HG03280 (cell line): ENCODE data around the gene NFIC.
"Not testable (repeated sequence)": the region's sequence is repeated elsewhere in the genome, so short reads cannot be mapped to it uniquely, and the experiment has no call there.

Experiments
- ATAC-seq: cut with Tn5 transposase; IDR thresholded peaks from one replicate; pipeline ENCODE4 v1.9.1; 2021; ENCODE audit warnings: mild to moderate bottlenecking, moderate library complexity; ENCODE audit not compliant: unreplicated experiment

The NFIC gene

DNA sequence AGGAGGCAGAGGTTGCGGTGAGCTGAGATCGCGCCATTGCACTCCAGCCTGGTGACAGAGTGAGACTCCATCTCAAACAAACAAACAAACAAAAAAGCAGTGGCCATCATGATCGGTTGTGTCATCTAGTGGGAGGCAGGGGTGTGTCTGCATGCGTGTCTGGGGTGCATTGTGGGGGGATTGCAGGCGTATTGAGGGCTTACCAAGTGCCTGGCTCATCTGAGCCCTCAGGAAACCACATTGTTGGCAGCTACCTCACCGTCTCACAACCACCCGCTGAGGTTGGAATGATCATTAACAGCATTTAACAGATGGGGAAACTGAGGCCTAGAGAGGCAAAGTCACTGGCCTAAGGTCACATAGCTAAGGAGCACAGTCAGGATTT lies 30.5 kb downstream of the NFIC start:
- ATAC-seq = no peak

DNA sequence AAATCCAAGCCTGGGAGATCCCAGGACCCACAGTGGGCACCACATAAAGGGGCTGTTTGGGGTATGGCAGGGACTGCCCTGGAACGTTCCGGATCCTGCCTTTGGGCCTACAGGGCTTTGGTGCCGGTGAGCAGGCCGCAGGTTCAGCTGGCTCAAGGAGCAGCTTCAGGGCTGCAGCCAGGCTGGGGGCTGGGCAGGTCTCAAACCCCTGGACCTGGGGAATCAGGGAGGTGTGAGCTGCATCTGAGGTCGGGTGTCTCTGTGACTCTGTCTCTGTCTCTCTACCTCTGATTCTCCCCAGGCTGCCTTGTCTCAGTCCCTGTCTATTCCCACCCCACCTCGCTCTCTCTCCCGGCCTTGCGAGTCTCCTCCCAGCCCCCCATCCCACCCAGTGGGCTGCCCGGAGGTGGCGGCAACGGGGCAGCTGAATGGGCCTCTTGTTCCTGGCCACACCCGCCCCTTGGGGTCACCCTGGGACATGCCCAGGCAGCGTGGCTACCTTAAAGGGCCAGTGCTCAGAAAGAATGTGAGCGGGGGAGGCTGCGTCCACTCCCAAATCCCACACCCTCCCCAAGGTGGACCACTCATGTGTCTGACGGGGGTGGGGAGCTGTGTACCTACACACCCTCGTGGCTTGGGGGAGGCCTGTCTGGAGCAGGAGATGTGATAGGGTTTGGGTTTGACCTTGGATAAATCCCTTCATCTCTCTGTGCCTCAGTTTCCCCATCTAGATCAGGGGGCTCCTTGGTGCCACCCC lies 31.1 kb downstream of the NFIC start:
- no peak for ATAC-seq

DNA sequence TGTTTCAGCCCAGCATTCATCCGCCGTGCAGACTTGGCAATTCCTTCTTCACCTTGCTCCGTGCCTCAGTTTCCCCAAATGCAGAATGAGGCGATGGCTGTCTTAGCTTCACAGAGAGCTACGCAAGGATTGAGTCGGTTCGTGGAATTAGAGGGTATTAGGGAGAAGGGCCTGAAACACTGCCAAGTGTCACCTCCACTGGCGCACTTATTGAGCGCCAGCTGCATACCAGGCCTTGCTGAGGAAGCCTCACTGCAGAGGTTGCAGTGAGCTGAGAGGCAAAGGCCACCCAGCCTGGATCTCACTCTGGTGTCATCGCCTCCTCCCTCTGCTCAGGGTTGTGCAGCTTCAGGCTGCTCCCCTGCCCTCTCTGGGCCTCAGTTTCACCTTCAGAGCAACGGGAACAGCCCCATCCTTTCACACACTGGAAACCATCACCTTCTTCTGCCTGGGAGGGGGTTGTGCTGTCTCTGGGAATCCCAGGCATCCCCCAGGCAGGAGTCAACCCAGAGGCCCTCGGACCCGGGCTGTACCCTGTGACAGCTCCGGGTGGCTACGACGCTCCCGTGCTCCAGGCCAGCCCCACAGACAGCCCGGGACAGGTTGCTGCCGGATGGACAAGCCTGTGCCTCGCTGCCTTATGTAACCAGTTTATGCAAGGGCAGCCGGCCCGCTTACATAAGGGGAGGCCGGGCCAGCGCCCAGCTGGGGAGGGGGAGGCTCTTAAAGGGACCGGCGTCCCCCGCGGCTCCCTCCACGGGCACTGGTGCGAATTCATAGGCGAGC lies 31.9 kb downstream of the NFIC start:
- no peak for ATAC-seq

DNA sequence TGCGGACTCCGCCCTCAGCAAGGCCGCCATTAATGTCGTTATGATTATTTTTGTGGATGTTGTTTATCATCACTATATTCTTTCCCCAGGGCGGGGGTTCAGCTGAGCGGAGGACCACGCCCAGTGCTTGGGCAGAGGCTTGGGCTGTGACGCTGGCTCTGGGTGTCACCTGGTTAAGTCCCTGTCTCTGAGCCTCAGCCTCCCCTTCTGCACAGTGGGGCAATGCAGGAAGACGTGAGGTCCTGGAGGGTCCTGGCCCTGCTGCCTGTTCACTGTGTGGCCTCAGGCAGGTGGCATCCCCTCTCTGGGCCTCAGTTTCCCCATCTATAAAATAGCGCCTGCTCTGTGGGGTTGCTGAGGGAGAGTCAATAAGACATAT lies 32.5 kb downstream of the NFIC start:
- ATAC-seq = no peak

DNA sequence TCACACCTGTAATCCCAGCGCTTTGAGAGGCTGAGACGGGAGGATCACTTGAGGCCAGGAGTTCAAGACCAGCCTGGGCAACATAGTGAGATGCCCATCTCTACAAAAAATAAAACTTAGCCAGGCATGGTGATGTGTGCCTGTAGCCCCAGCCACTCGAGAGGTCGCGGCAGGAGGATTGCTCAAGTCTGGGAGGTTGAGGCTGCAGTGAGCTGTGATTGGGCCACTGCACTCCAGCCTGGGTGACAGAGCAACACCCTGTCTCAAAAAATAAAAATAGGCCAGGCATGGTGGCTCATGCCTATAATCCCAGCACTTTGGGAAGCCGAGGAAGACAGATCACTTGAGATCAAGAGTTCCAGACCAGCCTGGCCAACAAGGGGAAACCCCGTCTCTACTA lies 32.9 kb downstream of the NFIC start:
- ATAC-seq = not testable (repeated sequence)

DNA sequence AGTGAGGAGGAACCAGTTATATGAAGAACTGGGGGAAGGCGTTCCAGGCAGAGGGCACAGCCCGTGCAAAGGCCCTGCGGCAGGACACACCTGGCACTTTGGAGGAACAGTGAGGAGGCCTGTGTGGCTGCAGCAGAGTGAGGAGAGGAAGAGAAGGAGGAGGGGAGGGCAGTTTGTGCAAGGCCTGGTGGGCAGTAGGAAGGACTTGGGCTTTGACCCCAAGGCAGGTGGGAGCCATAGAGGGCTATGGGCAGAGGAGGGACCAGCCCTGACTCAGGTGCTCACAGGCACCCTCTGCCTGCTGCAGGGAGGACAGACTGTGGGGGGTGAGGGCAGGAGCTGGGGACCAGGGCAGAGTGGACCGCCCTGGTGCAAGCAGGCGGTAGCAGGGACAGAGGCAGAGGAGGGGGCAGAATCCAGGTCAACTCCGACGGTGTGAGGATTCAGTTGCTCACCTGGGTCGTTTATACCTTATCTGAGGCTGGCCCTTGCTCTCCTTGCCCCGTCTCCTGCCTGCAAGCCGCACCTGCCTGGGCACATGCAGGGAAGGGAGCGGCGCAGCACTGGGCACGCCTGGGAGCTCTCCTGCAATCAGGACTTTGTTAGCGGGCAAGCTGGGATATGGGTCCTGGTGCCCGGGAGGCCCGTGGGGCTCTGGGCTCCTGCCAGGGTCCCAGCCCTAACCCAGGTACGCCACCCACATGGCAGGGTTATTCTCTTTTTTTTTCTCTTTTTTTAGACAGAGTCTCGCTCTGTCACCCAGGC lies 34.8 kb downstream of the NFIC start:
- ATAC-seq = no peak

DNA sequence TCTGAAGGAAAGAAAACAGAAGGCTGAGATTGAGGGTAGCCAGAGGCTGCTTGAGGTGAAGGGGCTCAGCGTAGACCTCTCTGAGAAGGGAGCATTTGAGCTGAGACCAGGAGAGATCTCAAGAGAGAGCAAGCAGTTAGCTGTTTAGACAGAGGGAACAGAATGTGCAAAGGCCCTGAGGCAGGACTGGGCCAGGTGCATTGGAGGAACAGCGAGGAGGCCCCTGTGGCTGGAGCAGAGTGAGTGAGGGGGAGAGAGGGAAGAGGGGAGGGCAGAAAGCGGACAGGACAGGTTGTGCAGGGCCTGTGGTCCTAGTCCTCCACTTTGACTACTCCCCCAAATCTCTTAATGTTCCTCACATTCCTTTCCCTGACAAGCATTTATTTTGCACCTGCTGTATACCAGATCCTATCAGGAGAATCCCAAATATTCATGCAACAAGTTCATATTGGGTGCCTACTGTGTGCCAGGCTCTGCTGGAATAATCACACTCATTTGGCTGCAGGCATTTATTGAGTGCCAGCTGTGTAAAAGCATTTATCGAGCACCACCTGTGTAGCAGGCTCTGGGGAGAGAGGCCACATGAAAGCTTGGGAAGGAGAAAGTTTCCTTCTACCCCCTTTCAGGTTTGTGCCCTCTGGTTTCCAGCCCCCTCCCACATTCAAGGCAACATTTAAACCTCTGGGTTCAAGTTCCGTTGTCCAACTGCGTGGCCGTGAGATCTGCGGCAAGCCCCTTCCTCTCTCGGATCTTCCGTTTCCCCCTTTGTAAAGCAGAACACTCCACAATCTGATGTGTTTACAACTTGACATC lies 36.5 kb downstream of the NFIC start:
- ATAC-seq = no peak

DNA sequence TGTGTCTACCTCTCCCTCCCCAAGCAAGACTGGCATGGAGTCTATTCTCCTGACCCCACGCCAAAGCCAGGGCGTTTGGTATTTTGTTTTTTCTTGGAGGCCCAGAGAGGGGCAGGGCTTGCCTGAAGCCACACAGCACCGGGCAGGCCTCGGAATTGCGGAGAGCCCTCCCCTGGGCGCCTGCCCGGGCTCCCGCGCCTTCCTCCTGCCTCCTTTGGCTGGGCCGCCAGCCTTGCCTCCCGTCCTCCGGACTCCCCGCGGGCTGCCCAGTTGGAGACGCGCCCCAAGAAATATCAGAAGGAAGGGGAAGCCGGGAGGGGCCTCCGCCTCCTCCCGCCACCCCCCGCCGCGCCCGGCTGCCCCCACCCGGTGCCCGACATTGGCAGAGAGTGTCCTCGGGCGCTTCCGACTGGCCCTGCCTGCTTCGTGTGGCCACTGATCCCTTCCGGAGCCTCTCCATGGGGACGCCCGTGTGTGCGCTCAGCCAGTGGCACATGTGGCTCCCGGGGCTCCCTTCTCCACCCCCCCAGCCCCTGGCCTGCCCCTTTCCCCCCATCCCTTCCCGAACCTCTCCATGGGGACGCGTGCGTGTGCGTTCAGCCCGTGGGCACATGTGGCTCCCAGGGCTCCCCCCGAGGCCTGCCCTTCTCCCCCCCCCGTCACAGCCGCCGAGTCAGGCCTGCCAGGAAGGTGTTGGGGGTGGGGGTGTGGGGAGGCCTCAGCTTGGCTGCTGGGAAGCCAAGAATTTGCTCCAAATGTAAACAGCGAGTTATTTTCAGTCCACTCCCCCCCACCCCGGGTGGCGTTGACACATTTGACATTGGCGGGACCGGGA lies 37.3 kb downstream of the NFIC start:
- ATAC-seq = no peak

DNA sequence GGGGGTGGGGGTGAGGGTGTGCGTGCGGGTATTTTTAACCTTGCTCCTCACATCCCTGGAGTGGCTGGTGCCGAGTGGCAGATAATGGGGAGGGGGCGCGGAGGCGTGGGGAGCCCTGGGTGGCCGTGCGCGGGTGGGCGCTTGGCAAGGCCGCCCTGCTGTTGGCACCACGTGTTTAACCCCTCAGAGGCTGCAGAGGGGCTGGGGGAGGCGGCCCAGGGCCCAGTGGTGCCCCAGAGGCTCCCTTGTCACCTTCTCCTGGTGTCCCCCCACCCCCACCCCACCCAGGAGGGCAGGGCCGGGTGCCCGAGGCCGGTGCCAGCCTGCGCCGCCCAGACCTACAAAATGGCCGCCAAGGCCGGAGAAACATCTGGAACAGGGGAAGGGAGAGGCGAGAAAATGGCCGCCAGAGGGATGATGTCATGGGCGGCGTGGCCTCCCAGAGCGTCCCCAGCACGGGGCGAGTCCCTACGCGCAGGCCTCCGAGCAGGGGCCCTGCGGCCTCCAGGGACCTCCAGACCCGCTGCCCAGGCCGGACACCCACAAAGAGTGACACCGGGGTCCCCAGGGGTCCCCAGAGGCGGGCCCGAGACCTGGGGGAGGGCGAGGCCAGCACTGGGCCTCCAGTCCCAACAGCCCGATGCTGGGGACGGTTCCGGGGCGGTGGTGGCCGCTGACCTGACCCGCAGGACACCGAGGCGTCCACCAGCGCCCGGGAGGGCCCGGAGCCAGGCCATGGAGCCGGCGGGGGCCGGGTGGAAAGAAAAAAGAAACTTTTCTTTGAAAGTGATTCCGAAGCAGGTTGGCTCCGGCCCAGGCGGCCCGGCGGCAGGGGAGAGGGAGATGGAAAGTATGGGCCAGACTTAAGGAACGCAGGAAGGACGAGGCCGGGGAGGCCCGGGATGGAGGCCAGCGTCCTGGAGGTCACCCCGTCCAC lies 38.2 kb downstream of the NFIC start:
- no peak for ATAC-seq

DNA sequence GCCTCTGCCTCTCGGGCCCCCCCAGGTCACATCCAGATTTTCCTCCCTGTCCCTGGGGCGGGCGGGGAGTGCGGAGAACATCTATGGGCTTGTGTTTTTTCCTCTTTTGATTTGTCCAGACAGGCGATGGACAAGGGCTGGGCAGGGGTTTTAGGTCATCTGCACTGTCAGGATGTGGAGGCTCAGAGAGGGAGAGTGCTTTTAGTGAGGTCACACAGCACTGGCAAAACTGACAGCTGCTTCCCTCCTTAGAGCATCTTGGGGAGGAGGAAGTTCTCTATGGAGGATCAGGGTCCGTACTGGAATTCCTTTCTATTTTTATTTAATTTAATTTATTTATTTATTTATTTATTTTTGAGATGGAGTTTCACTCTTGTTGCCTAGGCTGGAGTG lies 38.9 kb downstream of the NFIC start:
- ATAC-seq = no peak

DNA sequence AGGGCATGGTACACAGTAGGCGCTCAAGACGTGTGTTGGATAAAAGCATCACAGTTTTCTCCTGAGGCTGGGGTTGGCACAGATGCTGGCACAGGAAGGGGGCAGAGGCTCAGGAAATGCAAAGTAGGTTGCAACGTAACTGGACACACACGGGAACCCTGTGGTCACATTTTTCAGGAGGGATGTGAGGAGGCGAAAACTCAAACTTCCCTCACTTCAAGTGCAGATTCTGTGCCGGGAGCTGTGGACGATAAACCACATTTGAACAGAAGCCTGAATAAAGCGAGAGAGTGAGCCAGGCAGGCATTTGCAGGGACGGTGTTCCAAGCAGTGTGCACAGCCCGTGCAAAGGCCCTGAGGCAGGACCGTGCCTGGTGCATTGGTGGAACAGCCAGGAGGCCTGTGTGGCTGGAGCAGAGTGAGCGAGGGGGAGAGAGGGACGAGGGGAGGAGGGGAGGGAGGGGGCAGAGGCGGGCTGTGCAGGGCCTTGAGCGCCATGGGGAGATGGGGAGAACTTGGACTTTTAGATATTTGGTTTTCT lies 40.3 kb downstream of the NFIC start:
- ATAC-seq = no peak

DNA sequence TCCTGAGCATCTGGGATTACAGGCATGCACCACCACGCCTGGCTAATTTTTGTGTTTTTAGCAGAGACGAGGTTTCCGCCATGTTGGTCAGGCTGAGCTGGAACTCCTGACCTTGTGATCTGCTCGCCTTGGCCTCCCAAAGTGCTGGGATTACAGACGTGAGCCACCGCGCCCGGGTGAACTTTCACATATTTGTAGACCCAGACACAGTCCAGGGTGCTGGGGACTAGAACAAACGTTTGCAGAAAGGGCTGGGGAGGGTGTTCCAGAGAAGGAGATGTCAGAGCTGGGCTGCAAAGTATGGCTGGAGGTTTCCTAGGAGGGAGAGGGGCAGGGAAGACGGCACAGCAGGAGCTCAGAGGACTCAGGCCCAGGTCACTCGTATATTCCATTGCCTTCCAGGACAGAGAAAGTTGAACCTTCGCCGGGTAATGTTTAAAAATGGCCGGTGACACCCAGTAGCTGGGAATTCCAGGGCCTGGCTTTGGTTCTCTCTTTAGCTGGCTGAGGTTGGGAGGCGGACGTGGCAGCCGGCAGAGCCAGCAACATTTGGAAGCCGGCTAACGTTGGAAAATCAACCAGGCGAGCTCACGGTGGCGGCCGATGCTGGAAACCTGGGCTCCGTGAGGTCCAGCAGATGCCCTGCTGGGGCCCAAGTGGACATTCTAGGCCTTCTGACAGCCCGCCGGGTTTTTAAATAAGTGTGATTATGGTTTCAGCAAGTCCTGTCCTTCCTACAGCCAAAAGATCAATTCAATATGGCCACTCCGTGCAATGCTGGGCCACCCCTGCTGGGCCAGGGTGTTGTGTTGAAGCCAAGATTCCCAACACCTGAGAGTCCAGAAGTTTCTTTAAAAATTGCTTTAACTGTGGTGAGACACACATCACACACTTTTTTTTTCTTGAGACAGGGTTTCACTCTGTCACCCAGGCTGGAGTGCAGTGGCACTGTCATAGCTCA lies 41.5 kb downstream of the NFIC start:
- ATAC-seq = no peak

DNA sequence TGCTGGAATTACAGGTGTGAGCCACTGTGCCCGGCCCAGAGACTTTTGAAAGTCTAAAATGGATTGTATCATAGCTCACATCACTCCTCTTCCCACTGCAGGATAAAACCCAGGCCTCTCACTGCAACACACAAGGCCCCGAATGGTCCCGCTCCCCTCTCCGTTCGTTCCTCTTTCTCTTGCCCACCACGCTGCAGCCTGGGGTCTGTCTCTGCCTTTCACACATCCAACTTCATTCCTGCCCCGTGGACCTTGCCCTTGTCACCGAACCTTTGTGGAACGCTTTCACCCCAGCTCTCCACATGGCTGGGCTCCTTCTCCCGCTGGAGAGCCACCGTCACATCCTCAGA lies 42.6 kb downstream of the NFIC start:
- no peak for ATAC-seq

DNA sequence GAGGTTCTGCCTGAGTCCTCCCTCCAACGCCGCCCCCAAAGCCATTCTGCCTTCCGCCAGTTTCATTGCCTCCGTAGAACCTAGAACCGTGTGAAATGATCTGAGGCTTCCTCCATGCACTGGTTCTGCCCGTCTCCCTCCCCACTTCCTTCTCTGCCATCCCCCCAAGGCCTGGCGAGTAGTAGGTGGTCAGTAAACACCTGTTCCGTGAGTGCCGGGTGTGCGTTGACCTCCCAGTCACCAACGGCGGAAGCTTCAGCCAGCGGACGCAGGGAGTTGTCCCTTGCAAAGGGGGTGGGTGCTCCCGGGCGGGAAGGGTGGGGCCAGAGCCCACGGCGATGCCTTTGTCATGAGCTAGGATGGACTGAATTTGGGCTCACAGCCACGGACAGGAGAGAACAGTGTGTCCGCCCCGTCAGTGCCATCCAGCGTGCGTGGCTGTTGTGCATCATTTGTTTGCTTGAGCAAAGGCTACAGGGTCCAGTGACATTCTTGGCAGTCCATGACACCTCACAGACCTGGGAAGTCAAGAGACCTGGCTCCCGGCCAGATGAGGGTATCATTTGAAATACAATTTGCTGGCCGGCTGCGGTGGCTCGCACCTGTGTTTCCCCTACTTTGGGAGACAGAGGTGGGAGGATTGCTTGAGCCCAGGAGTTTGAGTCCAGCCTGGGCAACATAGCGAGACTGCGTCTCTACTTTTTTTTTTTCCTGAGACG lies 43.1 kb downstream of the NFIC start:
- ATAC-seq = no peak

DNA sequence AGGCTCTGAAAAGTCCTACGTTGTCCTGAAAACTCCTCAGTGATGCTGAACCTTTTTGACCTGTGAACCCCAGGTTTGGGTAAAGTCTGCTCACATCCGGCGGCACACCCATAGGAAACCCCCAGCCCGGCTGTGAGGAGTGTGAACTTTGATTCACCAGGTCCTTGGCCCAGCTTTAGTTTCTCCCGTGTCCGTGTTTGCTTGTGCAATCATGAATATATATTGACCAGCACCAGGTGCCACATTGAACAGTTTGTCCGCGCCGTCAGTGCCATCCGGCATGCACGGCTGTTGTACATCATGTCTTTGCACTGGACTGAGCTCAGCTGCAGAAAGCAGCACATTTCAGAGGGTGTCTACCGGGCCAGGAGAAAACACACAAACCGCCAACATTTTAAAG lies 45.3 kb downstream of the NFIC start:
- ATAC-seq = no peak

DNA sequence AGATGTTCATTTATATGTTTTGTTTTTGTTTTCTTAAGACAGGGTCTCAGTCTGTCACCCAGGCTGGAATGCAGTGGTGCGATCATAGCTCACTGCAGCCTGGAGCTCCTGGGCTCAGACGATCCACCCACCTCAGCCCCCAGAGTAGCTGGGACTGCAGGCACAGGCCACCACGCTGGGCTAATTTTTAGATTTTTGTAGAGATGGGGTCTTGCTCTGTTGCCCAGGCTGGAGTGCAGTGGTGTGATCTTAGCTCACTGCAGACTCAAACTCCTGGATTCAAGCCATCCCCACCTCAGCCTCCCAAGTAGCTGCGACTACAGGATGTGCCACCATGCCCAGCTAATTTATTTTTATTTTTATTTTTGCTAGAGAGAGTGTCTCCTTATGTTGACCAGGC lies 45.7 kb downstream of the NFIC start:
- ATAC-seq = no peak

DNA sequence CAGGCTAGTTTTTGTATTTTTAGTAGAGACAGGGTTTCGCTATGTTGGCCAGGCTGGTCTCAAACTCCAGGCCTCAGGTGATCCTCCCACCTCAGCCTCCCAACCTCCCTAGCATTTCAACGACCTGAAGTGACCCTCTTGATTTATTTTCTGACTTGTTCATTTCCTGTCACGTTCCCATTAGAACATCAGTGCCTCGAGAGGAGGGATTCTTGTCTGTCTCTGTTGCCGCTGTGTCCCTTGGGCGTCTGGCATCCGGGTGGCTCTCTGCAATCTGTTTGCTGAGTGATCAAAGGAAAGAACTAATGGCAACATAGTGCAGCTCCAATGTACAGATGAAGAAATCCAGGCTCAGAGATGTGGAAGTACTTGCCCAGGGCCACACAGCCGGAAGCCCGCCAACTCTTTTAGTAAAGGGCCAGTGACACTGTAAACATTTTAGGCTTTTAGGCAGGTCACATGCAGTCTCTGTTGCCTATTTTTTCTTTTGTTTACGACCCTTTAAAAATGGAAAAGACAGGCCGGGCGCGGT lies 47.5 kb downstream of the NFIC start:
- ATAC-seq = no peak
